ENCODE results near the gene DRAP1. TPM values are rescaled to one million over a fixed set of nuclear protein-coding genes. Genes with fewer than 3 reads are reported as not detected.

Gene DRAP1
- total and polyA plus RNA-seq, 2 experiments from 2014 or later = 121 to 294 TPM

- TF ChIP-seq ZNF462 (CRISPR knock-in tag; IDR thresholded peaks at IDR 0.05) (no peak), CTCF (conservative IDR thresholded peaks at IDR 0.05; ENCODE audit: low read depth in 2 of 2) (no peak), STAT1 (IDR thresholded peaks at IDR 0.05; ENCODE audit: unreplicated experiment) (no peak)
Observed at GRCh38 chr11:65921033-65921555, 1.9 kb downstream of the DRAP1 start (continued).

- H2AFZ ChIP-seq = no peak overlapping the region
- no peak for ATAC-seq
- no peaks in the 10 kb centered on the region for H3K9me3 Mint-ChIP-seq
- TF ChIP-seq ZNF331 (CRISPR knock-in tag; IDR thresholded peaks at IDR 0.05; ENCODE audit: low read depth) (no peak), ETS1 (IDR thresholded peaks at IDR 0.05) (no peak), NANOG (IDR thresholded peaks at IDR 0.05; ENCODE audit: borderline replicate concordance) (no peak), POLR2AphosphoS5 (IDR thresholded peaks at IDR 0.05; ENCODE audit: low read depth) (no peak), EZH2 (IDR thresholded peaks at IDR 0.05; ENCODE audit: low read depth, unreplicated experiment) (no peak), EZH2phosphoT487 (IDR thresholded peaks at IDR 0.05; ENCODE audit: unreplicated experiment) (no peak), REST (IDR thresholded peaks at IDR 0.05; ENCODE audit: unreplicated experiment) (no peak), STAT1 (IDR thresholded peaks at IDR 0.05; ENCODE audit: unreplicated experiment) (no peak), JUNB (IDR thresholded peaks at IDR 0.05; ENCODE audit: unreplicated experiment) (no peak)
Observed at GRCh38 chr11:65921876-65922275, 2.6 kb downstream of the DRAP1 start.

More at GRCh38 chr11:65921876-65922275, 2.6 kb downstream of the DRAP1 start:
- H3F3A ChIP-seq (replicated peaks; ENCODE audit: low read depth) = 0 out of 2 replicates have a peak, but pooled peaks cover 4% of the 10 kb centered on the region
- Mint-ChIP-seq H3K36me3 (ENCODE audit: low read depth) (peaks cover 18% of the 10 kb centered on the region), H3K27ac (no peak overlapping the region), H3K4me3 (peak overlapping the region; percentile 7; the same call in 1 of the 3 replicates), H3K27me3 (ENCODE audit: insufficient read depth, low read depth, poor library complexity) (peaks cover 12% of the 10 kb centered on the region), H3K4me1 (no peaks in the 10 kb centered on the region; the same call in 2 of the 3 replicates)
- H3K27ac ChIP-seq (ENCODE audit: low read depth) = no peak overlapping the region
- no peak for DNase-seq (ENCODE audit: low spot score)
- H3K9me2 ChIP-seq (ENCODE audit: insufficient read depth) = no peaks in the 10 kb centered on the region
- H3K4me2 ChIP-seq = no peak overlapping the region
- no peaks in the 10 kb centered on the region; the same call in 1 of the 2 replicates for H3K36me3 ChIP-seq (ENCODE audit: insufficient read depth)
- peaks cover 5% of the 10 kb centered on the region; the same call in 1 of the 2 replicates for H3K4me1 ChIP-seq (ENCODE audit: insufficient read depth)
- no peaks in the 10 kb centered on the region for H4K20me1 ChIP-seq (replicated peaks; ENCODE audit: insufficient read depth)
- no peak overlapping the region for H3K4me3 ChIP-seq
- H3K27me3 ChIP-seq (ENCODE audit: insufficient read depth) = no peaks in the 10 kb centered on the region
- H3K79me2 ChIP-seq (replicated peaks; ENCODE audit: insufficient read depth) = peaks cover 7% of the 10 kb centered on the region
